IMR-90 (cell line): ENCODE measurements around the gene NOP9. TPM values are rescaled to one million over a fixed set of nuclear protein-coding genes. Genes with fewer than 3 reads are reported as not detected.

Source experiments
- ATAC-seq: fragments of 200-7000 bp; cut with Tn5 transposase; 2 replicates; pipeline ENCODE4 v1.9.1; 2020; ENCODE audit warnings: low read depth, mild to moderate bottlenecking, moderate library complexity
- BruUV-seq: library from RNA; stranded (reverse); fragments of 400-500 nt; replicated peaks from 2 replicates; lab custom pipeline; 2021; lab: Mats Ljungman, UMichigan
- CTCF ChIA-PET: fragments of 300-600 bp; formaldehyde crosslinking; extraction: SDS; loops from one replicate; lab custom pipeline; 2021; ENCODE audit warnings: antibody characterized with exemption; lab: Yijun Ruan, JAX
- POLR2A ChIA-PET: fragments of 300-600 bp; sonication (Branson Sonifier 250); formaldehyde crosslinking; loops from one replicate; lab custom pipeline; 2022; ENCODE audit warnings: antibody characterized with exemption; ENCODE audit not compliant: unreplicated experiment; lab: Charles Lee
- DNase-seq: peaks from one replicate; pipeline ENCODE4 v3.0.0; 2013
- H2AFZ ChIP-seq: replicated peaks from 2 replicates; pipeline ENCODE3; 2013; ENCODE audit warnings: low read length, mild to moderate bottlenecking; ENCODE audit not compliant: poor library complexity
- H2AK5ac ChIP-seq: 2 replicates; pipeline ENCODE4 v1.6.1; 2013; ENCODE audit warnings: low read depth, low read length, inconsistent platforms
- H2AK9ac ChIP-seq: replicated peaks from 2 replicates; pipeline ENCODE3; 2013; ENCODE audit warnings: mild to moderate bottlenecking, low read depth, low read length, moderate library complexity; ENCODE audit not compliant: poor library complexity
- H2BK120ac ChIP-seq: 2 replicates; pipeline ENCODE4 v1.6.1; 2013; ENCODE audit warnings: low read depth, low read length, inconsistent platforms
- H2BK15ac ChIP-seq: 3 replicates; pipeline ENCODE4 v1.6.1; 2013; ENCODE audit warnings: low read depth, low read length, inconsistent platforms
- H2BK20ac ChIP-seq: 2 replicates; pipeline ENCODE4 v1.6.1; 2013; ENCODE audit warnings: low read depth, mild to moderate bottlenecking, inconsistent platforms, low read length, moderate library complexity
- H2BK5ac ChIP-seq: 2 replicates; pipeline ENCODE4 v1.6.1; 2013; ENCODE audit warnings: mild to moderate bottlenecking, low read depth, low read length, inconsistent platforms; ENCODE audit not compliant: poor library complexity, severe bottlenecking
- H3K14ac ChIP-seq: replicated peaks from 2 replicates; pipeline ENCODE4 v1.6.1; 2013; ENCODE audit warnings: low read depth, low read length, inconsistent platforms
- H3K18ac ChIP-seq: 2 replicates; pipeline ENCODE4 v1.6.1; 2013; ENCODE audit warnings: low read depth, low read length, control low read depth
- H3K23ac ChIP-seq: 2 replicates; pipeline ENCODE4 v1.6.1; 2013; ENCODE audit warnings: low read depth, low read length, inconsistent platforms
- H3K27ac ChIP-seq: 2 replicates; pipeline ENCODE4 v1.5.1; 2013; ENCODE audit warnings: mild to moderate bottlenecking, control low read depth, low read length; ENCODE audit not compliant: insufficient read depth
- H3K27me3 ChIP-seq: 2 replicates; pipeline ENCODE4 v1.6.1; 2013; ENCODE audit warnings: low read length; ENCODE audit not compliant: control insufficient read depth, insufficient read depth
- H3K36me3 ChIP-seq: 2 replicates; pipeline ENCODE4 v1.6.1; 2013; ENCODE audit warnings: low read length, mixed read lengths; ENCODE audit not compliant: control insufficient read depth, insufficient read depth
- H3K4ac ChIP-seq: 2 replicates; pipeline ENCODE4 v1.6.1; 2013; ENCODE audit warnings: low read depth, low read length, inconsistent platforms
- H3K4me1 ChIP-seq: 2 replicates; pipeline ENCODE4 v1.6.1; 2013; ENCODE audit warnings: low read length, mixed read lengths; ENCODE audit not compliant: control insufficient read depth, insufficient read depth
- H3K4me2 ChIP-seq: 2 replicates; pipeline ENCODE4 v1.6.1; 2013; ENCODE audit warnings: low read depth, mild to moderate bottlenecking, control low read depth, low read length, moderate library complexity
- H3K4me3 ChIP-seq: 2 replicates; pipeline ENCODE4 v1.5.1; 2013; ENCODE audit warnings: low read depth, mild to moderate bottlenecking, control low read depth, low read length, moderate library complexity; ENCODE audit not compliant: insufficient read depth
- H3K56ac ChIP-seq: 2 replicates; pipeline ENCODE4 v1.6.1; 2013; ENCODE audit warnings: low read length, inconsistent platforms; ENCODE audit not compliant: insufficient read depth; ENCODE audit errors: extremely low read depth
- H3K79me1 ChIP-seq, 2 experiments: 2 replicates each; pipeline ENCODE4 v1.6.1; 2013; ENCODE audit warnings: low read length in 2 of 2, inconsistent platforms in 1 of 2, low read depth in 1 of 2
- H3K9ac ChIP-seq: 2 replicates; pipeline ENCODE4 v1.6.1; 2013; ENCODE audit warnings: low read depth, low read length, control low read depth
- H3K9me1 ChIP-seq: 2 replicates; pipeline ENCODE4 v1.6.1; 2013; ENCODE audit warnings: low read length, inconsistent platforms; ENCODE audit not compliant: insufficient read depth
- H3K9me3 ChIP-seq: 2 replicates; pipeline ENCODE4 v1.6.1; 2013; ENCODE audit warnings: low read length; ENCODE audit not compliant: control insufficient read depth, insufficient read depth
- H4K20me1 ChIP-seq: 2 replicates; pipeline ENCODE4 v1.6.1; 2013; ENCODE audit warnings: low read length, inconsistent platforms; ENCODE audit not compliant: insufficient read depth
- H4K5ac ChIP-seq: 2 replicates; pipeline ENCODE4 v1.6.1; 2013; ENCODE audit warnings: mild to moderate bottlenecking, low read depth, low read length, control low read depth
- H4K8ac ChIP-seq, 2 experiments: 2 replicates each; pipeline ENCODE4 v1.6.1; 2013; ENCODE audit warnings: low read depth in 2 of 2, low read length in 2 of 2, control low read depth in 1 of 2, inconsistent platforms in 1 of 2
- H4K91ac ChIP-seq: 2 replicates; pipeline ENCODE4 v1.6.1; 2013; ENCODE audit warnings: low read depth, low read length, inconsistent platforms; ENCODE audit not compliant: insufficient read depth
- BHLHE40 ChIP-seq: fragments of 150-350 bp; IDR thresholded peaks from 2 replicates; pipeline ENCODE4 v1.6.1; 2016; ENCODE audit warnings: mild to moderate bottlenecking, low read depth, low read length
- CEBPB ChIP-seq: IDR thresholded peaks from 2 replicates; pipeline ENCODE4 v1.6.1; 2012; ENCODE audit warnings: low read depth, low read length, improper control_type of control experiment
- FOS ChIP-seq: fragments of 150-350 bp; IDR thresholded peaks from 2 replicates; pipeline ENCODE4 v1.6.1; 2016; ENCODE audit warnings: low read depth, low read length
- MXI1 ChIP-seq: IDR thresholded peaks from 2 replicates; pipeline ENCODE4 v1.6.1; 2012; ENCODE audit warnings: low read depth, mild to moderate bottlenecking, low read length, moderate library complexity, borderline replicate concordance
- RAD21 ChIP-seq: IDR thresholded peaks from 2 replicates; pipeline ENCODE4 v1.6.1; 2012; ENCODE audit warnings: low read length, improper control_type of control experiment
- RFX5 ChIP-seq: IDR thresholded peaks from 2 replicates; pipeline ENCODE4 v1.8.0; 2012; ENCODE audit warnings: low read depth, mild to moderate bottlenecking, low read length, moderate library complexity
- SMC3 ChIP-seq: fragments of 150-350 bp; IDR thresholded peaks from 2 replicates; pipeline ENCODE4 v1.6.1; 2016; ENCODE audit warnings: low read depth, mild to moderate bottlenecking, antibody characterized with exemption, low read length, moderate library complexity
- WGBS, 2 experiments: methylation state at CpG; one replicate each; pipeline versions ENCODE4 v1.1.5 to v1.1.7; 2013; ENCODE audit warnings: missing lambda C conversion rate in 2 of 2; ENCODE audit not compliant: insufficient read length in 1 of 2; ENCODE audit errors: extremely low coverage in 2 of 2; 5-methylcytosine and 5-hydroxymethylcytosine counted together
- dilution Hi-C: fragments of 300-500 bp; cut with HindIII; formaldehyde crosslinking; loops from one replicate; pipeline ENCODE4 v1.14.3; 2018; ENCODE audit warnings: low sequenced_read_pairs; ENCODE audit not compliant: unreplicated experiment
- in situ Hi-C: fragments of 300-500 bp; cut with MboI; formaldehyde crosslinking; loops from 3 replicates; pipeline ENCODE4 v1.14.3; 2019; ENCODE audit warnings: low sequenced_read_pairs, inconsistent platforms, mixed read lengths
- intact Hi-C: fragments of 100-400 bp; cut with micrococcal nuclease; formaldehyde crosslinking; loops from 2 replicates; pipeline ENCODE4 v1.10.0; 2022
- polyA plus RNA-seq, 3 experiments: library from polyadenylated mRNA; depleted of rRNA; stranded (reverse); fragments of >200 nt; gene quantifications; 2 replicates each; pipeline ENCODE4 v1.2.3, GENCODE V29; 2012; ENCODE audit warnings: low replicate concordance in 1 of 3
- total RNA-seq: library from RNA; depleted of rRNA; stranded (reverse); fragments of >200 nt; gene quantifications from 2 replicates; pipeline ENCODE4 v1.2.3, GENCODE V29; 2012
- TF ChIP-seq, protein P1 (sequence below): fragments of 150-350 bp; IDR thresholded peaks from 2 replicates; pipeline ENCODE4 v1.6.1; 2016; ENCODE audit warnings: low read depth, mild to moderate bottlenecking, low read length, moderate library complexity, borderline replicate concordance
- TF ChIP-seq, protein P2 (sequence below): conservative IDR thresholded peaks from 2 replicates; pipeline ENCODE4 v1.5.1; 2012; ENCODE audit warnings: mild to moderate bottlenecking, low read depth, low read length, improper control_type of control experiment

The NOP9 gene
- total and polyA plus RNA-seq, 2 of the 4 experiments (the other 2 are of a cell fraction) = 11.8 to 25.8 TPM

DNA sequence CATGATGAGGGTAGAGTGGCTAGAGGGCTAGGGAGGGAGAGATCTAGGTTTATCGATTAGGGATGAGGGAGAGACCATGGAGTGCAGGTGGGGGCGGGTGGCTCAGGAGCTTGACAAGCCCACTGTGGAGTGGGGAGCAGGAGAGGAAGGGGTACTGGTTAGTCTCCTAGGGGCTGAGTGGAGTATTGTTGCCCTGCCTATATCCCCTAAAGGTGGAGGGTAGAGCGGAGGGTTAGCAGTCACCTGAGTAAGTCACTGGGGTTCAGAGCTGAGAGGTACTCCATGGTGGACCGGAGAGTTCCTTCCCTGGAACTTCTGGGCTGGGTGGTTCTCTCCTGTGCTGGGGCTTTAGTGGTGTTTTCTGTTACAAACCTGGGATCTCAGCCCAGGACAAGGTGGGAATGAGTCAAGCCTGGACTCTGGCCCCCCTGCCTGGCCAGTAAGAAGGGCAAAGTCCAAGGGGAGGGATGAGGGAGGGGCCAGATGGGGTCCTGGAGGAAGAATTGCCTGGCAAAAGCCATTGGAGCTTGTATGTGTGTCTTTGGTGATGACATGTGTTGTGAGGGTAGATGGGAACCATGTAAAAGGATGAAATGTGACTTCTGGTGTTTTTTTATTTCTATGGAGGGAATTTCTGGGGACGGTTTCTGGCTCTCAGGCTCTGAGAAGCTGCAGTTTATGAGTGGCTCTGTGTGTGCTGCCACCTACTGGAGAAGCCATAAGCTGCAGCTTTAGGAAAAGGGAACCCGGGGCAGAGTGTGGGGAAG lies 8.1 kb downstream of the NOP9 start, which contains the start of gene CIDEB:
Gene CIDEB (minus strand): TSS at position 403 of the 767 bp plus-strand sequence. CDS start 119 bp downstream, at position 284.
- ATAC-seq (peak; percentile 81), DNase-seq (peak; percentile 43)
- no peak within 1 kb of the TSS for H3K4ac ChIP-seq
- in situ Hi-C loops = no loop called here
- TF ChIP-seq RFX5 (no peak), RAD21 (peak; percentile 57), MXI1 (no peak), BHLHE40 (no peak), CEBPB (no peak), SMC3 (peak; percentile 57; the same call in 1 of the 2 replicates), FOS (no peak)
- TF ChIP-seq, protein P1, sequence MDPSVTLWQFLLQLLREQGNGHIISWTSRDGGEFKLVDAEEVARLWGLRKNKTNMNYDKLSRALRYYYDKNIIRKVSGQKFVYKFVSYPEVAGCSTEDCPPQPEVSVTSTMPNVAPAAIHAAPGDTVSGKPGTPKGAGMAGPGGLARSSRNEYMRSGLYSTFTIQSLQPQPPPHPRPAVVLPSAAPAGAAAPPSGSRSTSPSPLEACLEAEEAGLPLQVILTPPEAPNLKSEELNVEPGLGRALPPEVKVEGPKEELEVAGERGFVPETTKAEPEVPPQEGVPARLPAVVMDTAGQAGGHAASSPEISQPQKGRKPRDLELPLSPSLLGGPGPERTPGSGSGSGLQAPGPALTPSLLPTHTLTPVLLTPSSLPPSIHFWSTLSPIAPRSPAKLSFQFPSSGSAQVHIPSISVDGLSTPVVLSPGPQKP = no peak
- TF ChIP-seq, protein P2, sequence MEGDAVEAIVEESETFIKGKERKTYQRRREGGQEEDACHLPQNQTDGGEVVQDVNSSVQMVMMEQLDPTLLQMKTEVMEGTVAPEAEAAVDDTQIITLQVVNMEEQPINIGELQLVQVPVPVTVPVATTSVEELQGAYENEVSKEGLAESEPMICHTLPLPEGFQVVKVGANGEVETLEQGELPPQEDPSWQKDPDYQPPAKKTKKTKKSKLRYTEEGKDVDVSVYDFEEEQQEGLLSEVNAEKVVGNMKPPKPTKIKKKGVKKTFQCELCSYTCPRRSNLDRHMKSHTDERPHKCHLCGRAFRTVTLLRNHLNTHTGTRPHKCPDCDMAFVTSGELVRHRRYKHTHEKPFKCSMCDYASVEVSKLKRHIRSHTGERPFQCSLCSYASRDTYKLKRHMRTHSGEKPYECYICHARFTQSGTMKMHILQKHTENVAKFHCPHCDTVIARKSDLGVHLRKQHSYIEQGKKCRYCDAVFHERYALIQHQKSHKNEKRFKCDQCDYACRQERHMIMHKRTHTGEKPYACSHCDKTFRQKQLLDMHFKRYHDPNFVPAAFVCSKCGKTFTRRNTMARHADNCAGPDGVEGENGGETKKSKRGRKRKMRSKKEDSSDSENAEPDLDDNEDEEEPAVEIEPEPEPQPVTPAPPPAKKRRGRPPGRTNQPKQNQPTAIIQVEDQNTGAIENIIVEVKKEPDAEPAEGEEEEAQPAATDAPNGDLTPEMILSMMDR = peak; percentile 88
- ChIA-PET CTCF (interaction anchor here (0.6 to 4.1 kb wide), 15 partner anchors 8 to 250 kb away, joined by 3 to 20 read pairs (median 3); partner anchors contain the start of genes DHRS1, NOP9 and TINF2), POLR2A (no interaction called here)
- H3K4me1 ChIP-seq = peaks cover 10% of the 10 kb centered on the region; the same call in 1 of the 2 replicates
- no peak within 1 kb of the TSS for H3K14ac ChIP-seq
- intact Hi-C loops = no loop called here
- H2AK5ac ChIP-seq = no peak within 1 kb of the TSS
- H2BK5ac ChIP-seq = no peak within 1 kb of the TSS
- peaks cover 5% of the 10 kb centered on the region; the same call in 1 of the 2 replicates for H3K9me1 ChIP-seq
- no peak within 1 kb of the TSS for H3K23ac ChIP-seq
- H2AFZ ChIP-seq = peak within 1 kb of the TSS; percentile 21
- no peak within 1 kb of the TSS for H3K18ac ChIP-seq
- no peak within 1 kb of the TSS for H2BK120ac ChIP-seq
- no peak within 1 kb of the TSS for H3K4me2 ChIP-seq
- no peak within 1 kb of the TSS for H2BK15ac ChIP-seq
- H3K56ac ChIP-seq = no peak within 1 kb of the TSS
- H2BK20ac ChIP-seq = no peak within 1 kb of the TSS
- no peaks in the 10 kb centered on the region for H3K9me3 ChIP-seq
- peaks cover 34% of the 10 kb centered on the region for H3K36me3 ChIP-seq
- H4K20me1 ChIP-seq = peaks cover 8% of the 10 kb centered on the region; the same call in 1 of the 2 replicates
- no peak within 1 kb of the TSS for H3K4me3 ChIP-seq
- H3K79me1 ChIP-seq = peaks cover 3 to 9% of the 10 kb centered on the region in 2 experiments; a peak in 1 of 4 replicates
- H4K8ac ChIP-seq = no peak within 1 kb of the TSS
- H3K27me3 ChIP-seq = no peaks in the 10 kb centered on the region
- no peak within 1 kb of the TSS for H2AK9ac ChIP-seq
- no peak within 1 kb of the TSS for H4K91ac ChIP-seq
- WGBS, 2 experiments = 93% methylated on average over 2 of the region's 6 CpGs; no CpG with 5 or more reads in 1 of the 2 experiments
- no TSS peak for BruUV-seq
- no peak within 1 kb of the TSS for H3K9ac ChIP-seq
- no peak within 1 kb of the TSS for H3K27ac ChIP-seq
- dilution Hi-C loops = no loop called here
- H4K5ac ChIP-seq = no peak within 1 kb of the TSS
